SU-DHL-6 (cell line): ENCODE data around the gene SLC38A6.

ENCODE experiments used
- H2AFZ ChIP-seq: fragments of 200-600 bp; sonication (generic); 2 replicates; pipeline ENCODE4 v1.6.1; 2014; ENCODE audit warnings: low read depth, mild to moderate bottlenecking, moderate library complexity, mixed read lengths, antibody characterized with exemption, low read length; ENCODE audit not compliant: severe bottlenecking
- H3F3A ChIP-seq: fragments of 200-600 bp; shearing (Covaris generic); 2 replicates; pipeline ENCODE4 v1.6.0; 2016; ENCODE audit warnings: antibody characterized with exemption, mild to moderate bottlenecking; ENCODE audit not compliant: insufficient read depth
- H3K27ac ChIP-seq: fragments of 200-600 bp; sonication (generic); 2 replicates; pipeline ENCODE4 v1.5.1; 2016; ENCODE audit warnings: low read depth, mild to moderate bottlenecking, low read length, moderate library complexity, mixed read lengths
- H3K27me3 ChIP-seq: fragments of 200-600 bp; sonication (generic), shearing (Covaris generic); 2 replicates; pipeline ENCODE4 v1.6.0; 2014; ENCODE audit warnings: mild to moderate bottlenecking, low read length
- H3K36me3 ChIP-seq: fragments of 200-600 bp; sonication (generic); 2 replicates; pipeline ENCODE4 v1.6.1; 2014; ENCODE audit warnings: mild to moderate bottlenecking, low read length, mixed read lengths
- H3K4me2 ChIP-seq: fragments of 300-600, 200-600 bp; shearing (Covaris generic), sonication (generic); 2 replicates; pipeline ENCODE4 v1.6.0; 2014; ENCODE audit warnings: low read length, low read depth, mild to moderate bottlenecking; ENCODE audit not compliant: poor library complexity, severe bottlenecking
- H3K4me3 ChIP-seq: fragments of 200-600 bp; sonication (generic); 2 replicates; pipeline ENCODE4 v1.5.1; 2014; ENCODE audit warnings: antibody characterized with exemption, low read length, mild to moderate bottlenecking, mixed read lengths; ENCODE audit not compliant: insufficient read depth, poor library complexity, severe bottlenecking
- H3K79me2 ChIP-seq: fragments of 200-600 bp; sonication (generic); 2 replicates; pipeline ENCODE4 v1.6.1; 2014; ENCODE audit warnings: mild to moderate bottlenecking, low read length, moderate library complexity; ENCODE audit not compliant: insufficient read depth
- H3K9ac ChIP-seq: fragments of 200-600 bp; sonication (generic); 2 replicates; pipeline ENCODE4 v1.7.0; 2014; ENCODE audit warnings: mild to moderate bottlenecking, low read length
- H3K9me2 ChIP-seq: fragments of 200-600 bp; sonication (generic); replicated peaks from 2 replicates; pipeline ENCODE4 v1.6.1; 2014; ENCODE audit warnings: low read length; ENCODE audit not compliant: insufficient read depth
- H3K9me3 ChIP-seq: fragments of 200-600 bp; sonication (generic); 2 replicates; pipeline ENCODE4 v1.6.1; 2014; ENCODE audit warnings: low read length, mixed read lengths; ENCODE audit not compliant: insufficient read depth
- H4K20me1 ChIP-seq: fragments of 200-600 bp; sonication (generic); 2 replicates; pipeline ENCODE4 v1.6.1; 2014; ENCODE audit warnings: low read depth, mild to moderate bottlenecking, antibody characterized with exemption, low read length, moderate library complexity, mixed read lengths
- EZH2phosphoT487 ChIP-seq: fragments of 200-600 bp; sonication (generic), shearing (Covaris generic); conservative IDR thresholded peaks from 2 replicates; pipeline ENCODE4 v1.6.1; 2018; ENCODE audit warnings: mild to moderate bottlenecking, antibody characterized with exemption, low read length, moderate library complexity, mixed read lengths
- TF ChIP-seq, protein P1 (sequence below): fragments of 200-600 bp; sonication (generic); IDR thresholded peaks from one replicate; pipeline ENCODE4 v1.5.1; 2017; ENCODE audit warnings: antibody characterized with exemption, mild to moderate bottlenecking, low read length, moderate library complexity; ENCODE audit not compliant: insufficient read depth, poor library complexity, severe bottlenecking

SLC38A6 gene

GRCh38 chr14:60956632-60957031, 24.4 kb upstream of the SLC38A6 start:
- Histone ChIP-seq H3K9me3 (peaks cover 16% of the 10 kb centered on the region; the same call in 1 of the 2 replicates), H3F3A (no peaks in the 10 kb centered on the region), H3K4me3 (no peak overlapping the region), H4K20me1 (no peaks in the 10 kb centered on the region), H3K9me2 (no peaks in the 10 kb centered on the region), H3K36me3 (no peaks in the 10 kb centered on the region), H3K4me2 (no peak overlapping the region), H3K9ac (no peak overlapping the region), H3K27me3 (no peaks in the 10 kb centered on the region), H3K79me2 (no peaks in the 10 kb centered on the region), H3K27ac (no peak overlapping the region), H2AFZ (no peak overlapping the region)
- TF ChIP-seq, protein P1, sequence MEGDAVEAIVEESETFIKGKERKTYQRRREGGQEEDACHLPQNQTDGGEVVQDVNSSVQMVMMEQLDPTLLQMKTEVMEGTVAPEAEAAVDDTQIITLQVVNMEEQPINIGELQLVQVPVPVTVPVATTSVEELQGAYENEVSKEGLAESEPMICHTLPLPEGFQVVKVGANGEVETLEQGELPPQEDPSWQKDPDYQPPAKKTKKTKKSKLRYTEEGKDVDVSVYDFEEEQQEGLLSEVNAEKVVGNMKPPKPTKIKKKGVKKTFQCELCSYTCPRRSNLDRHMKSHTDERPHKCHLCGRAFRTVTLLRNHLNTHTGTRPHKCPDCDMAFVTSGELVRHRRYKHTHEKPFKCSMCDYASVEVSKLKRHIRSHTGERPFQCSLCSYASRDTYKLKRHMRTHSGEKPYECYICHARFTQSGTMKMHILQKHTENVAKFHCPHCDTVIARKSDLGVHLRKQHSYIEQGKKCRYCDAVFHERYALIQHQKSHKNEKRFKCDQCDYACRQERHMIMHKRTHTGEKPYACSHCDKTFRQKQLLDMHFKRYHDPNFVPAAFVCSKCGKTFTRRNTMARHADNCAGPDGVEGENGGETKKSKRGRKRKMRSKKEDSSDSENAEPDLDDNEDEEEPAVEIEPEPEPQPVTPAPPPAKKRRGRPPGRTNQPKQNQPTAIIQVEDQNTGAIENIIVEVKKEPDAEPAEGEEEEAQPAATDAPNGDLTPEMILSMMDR = no peak
- no peak for TF ChIP-seq EZH2phosphoT487

DNA sequence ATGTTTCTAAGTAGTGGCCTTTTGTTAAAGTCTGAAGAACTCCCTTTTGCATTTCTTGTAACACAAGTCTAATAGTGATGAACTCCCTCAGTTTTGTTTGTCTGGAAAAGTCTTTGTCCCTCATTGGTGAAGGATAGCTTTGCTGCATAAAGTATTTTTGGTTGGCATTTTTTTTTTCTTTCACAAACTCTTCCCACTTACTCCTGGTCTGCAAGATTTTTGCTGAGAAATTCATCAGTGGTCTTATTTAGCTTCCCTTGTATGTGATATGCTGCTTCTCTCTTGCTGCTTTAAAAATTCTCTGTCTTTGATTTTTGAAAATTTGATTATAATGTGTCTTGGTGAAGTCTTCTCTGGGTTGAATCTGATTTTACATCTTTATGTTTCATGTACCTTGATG, 22.9 kb upstream of the SLC38A6 start:
- H3K4me2 ChIP-seq = no peak overlapping the region
- H3K9me3 ChIP-seq = peaks cover 16% of the 10 kb centered on the region; the same call in 1 of the 2 replicates
- TF ChIP-seq, protein P1 = no peak
- no peak for TF ChIP-seq EZH2phosphoT487
- H3K27ac ChIP-seq = no peak overlapping the region
- no peak overlapping the region for H2AFZ ChIP-seq
- H3F3A ChIP-seq = no peaks in the 10 kb centered on the region
- no peak overlapping the region for H3K4me3 ChIP-seq
- no peaks in the 10 kb centered on the region for H3K36me3 ChIP-seq
- H3K9me2 ChIP-seq = no peaks in the 10 kb centered on the region
- no peak overlapping the region for H3K9ac ChIP-seq
- H4K20me1 ChIP-seq = no peaks in the 10 kb centered on the region
- no peaks in the 10 kb centered on the region for H3K27me3 ChIP-seq
- H3K79me2 ChIP-seq = no peaks in the 10 kb centered on the region

- no peaks in the 10 kb centered on the region for H3K79me2 ChIP-seq
- no peak overlapping the region for H3K9ac ChIP-seq
- no peaks in the 10 kb centered on the region for H3F3A ChIP-seq
- no peak overlapping the region for H3K4me2 ChIP-seq
- no peaks in the 10 kb centered on the region for H3K9me3 ChIP-seq
- H3K27me3 ChIP-seq = no peaks in the 10 kb centered on the region
- H3K36me3 ChIP-seq = no peaks in the 10 kb centered on the region
- H3K4me3 ChIP-seq = no peak overlapping the region
- TF ChIP-seq, protein P1 = no peak
- no peak for TF ChIP-seq EZH2phosphoT487
- H3K9me2 ChIP-seq = no peaks in the 10 kb centered on the region
- no peak overlapping the region for H2AFZ ChIP-seq
- no peak overlapping the region for H3K27ac ChIP-seq
- no peaks in the 10 kb centered on the region for H4K20me1 ChIP-seq
Observed at GRCh38 chr14:60963761-60964160, 17.3 kb upstream of the SLC38A6 start.

DNA sequence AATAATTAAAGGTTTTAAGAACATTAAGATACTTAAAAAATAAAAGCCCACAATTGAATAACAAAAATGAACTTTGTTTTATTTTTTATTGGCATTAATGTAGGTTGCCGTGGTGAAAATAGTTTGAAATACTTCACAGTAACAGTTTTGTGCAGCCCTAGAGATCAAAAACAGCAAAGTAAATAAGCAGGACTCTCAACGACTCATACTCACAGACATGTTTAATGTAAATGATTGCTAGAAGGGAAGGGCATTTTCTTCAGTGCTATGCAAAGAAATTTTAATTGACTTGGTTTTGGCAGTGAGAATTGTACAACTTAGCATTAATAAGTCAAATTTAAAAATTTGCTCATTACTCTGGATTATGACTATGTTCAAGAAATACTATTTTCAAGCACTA, 16.1 kb upstream of the SLC38A6 start:
- Histone ChIP-seq H3K9ac (no peak overlapping the region), H3K27me3 (no peaks in the 10 kb centered on the region), H3K9me2 (no peaks in the 10 kb centered on the region), H3K36me3 (no peaks in the 10 kb centered on the region), H3K27ac (no peak overlapping the region), H3F3A (no peaks in the 10 kb centered on the region; the same call in 1 of the 2 replicates), H3K79me2 (no peaks in the 10 kb centered on the region), H3K4me2 (no peak overlapping the region), H3K4me3 (no peak overlapping the region), H2AFZ (no peak overlapping the region), H3K9me3 (no peaks in the 10 kb centered on the region), H4K20me1 (no peaks in the 10 kb centered on the region)
- no peak for TF ChIP-seq EZH2phosphoT487
- TF ChIP-seq, protein P1 = no peak
